ENCODE measurements around the gene GAPVD1.
"Not testable (repeated sequence)": the region's sequence is repeated elsewhere in the genome, so short reads cannot be mapped to it uniquely, and the experiment has no call there.

GAPVD1 gene

GRCh38 chr9:125312411-125312810 lies 50.8 kb downstream of the GAPVD1 start:
- no peak for DNase-seq

DNA sequence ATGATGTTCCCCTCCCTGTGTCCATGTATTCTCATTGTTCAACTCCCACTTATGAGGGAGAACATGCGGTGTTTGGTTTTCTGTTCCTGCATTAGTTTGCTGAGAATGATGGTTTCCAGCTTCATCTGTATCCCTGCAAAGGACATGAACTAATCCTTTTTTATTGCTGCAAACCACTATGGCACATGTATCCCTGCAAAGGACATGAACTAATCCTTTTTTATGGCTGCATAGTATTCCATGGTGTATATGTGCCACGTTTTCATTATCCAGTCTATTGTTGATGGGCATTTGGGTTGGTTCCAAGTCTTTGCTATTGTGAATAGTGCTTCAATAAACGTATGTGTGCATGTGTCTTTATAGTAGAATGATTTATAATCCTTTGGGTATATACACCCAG lies 54.7 kb downstream of the GAPVD1 start:
- not testable (repeated sequence) for DNase-seq

DNA sequence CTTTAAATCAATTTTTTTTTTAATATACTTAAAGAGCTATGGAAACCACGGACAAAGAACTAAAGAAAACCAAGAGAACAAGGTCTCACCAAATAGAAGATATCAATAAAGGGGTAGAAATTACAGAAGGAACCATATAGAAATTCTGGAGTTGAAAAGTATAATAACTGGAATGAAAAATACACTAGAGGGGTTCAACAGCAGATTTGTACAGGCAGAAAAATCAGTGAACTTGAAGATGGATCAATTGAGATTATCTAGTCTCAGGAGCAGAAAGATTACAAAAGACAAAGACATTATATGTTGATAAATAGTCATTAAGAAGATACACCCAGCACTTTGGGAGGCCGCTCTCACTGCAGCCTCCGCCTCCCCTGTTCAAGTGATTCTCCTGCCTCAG lies 56.1 kb downstream of the GAPVD1 start:
- DNase-seq, result no peak

DNA sequence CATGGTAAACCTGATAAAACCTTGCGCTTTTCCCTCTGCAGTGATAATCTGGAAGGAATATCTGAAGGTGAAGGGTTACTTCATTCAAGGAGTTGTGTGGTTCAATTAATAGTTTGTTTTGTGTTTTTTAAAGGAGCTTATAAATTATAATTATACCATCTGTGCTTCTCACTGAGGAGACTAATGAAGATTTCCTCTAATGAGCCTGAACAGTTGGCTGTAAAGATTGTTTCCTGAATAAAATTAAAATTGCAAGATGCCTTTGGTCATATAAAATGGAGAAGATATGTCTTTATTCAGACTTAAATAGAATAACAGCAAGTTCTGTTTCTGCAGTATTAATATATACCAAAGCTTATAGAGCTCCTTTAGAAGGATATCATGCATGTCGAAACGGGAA lies 59.9 kb downstream of the GAPVD1 start:
- DNase-seq, result no peak

- no peak for DNase-seq
Measured at GRCh38 chr9:125323615-125324014, 62.0 kb downstream of the GAPVD1 start.

GRCh38 chr9:125325826-125326225 lies 64.2 kb downstream of the GAPVD1 start:
- DNase-seq, result no peak

- no peak for DNase-seq
Measured at GRCh38 chr9:125329978-125330377, 68.4 kb downstream of the GAPVD1 start.

DNA sequence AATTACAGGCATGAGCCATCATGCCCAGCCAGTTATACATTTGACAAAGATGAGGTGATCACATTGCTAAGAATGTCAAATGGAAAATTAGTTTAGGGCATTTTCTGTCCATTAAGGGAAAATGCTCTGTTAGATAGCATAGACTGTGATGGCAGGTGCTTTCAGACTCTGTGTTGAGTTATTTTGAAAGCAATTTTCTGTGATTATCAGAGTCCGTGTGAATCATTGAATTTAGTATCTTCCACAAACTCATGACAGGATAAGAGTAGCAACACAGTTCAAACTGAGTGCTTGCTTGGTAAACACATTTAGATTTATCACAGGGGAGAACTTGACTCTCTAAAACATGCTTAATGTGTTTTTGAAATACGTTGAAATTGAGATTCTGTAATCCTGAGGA lies 69.0 kb downstream of the GAPVD1 start:
- DNase-seq, result no peak

- no peak for DNase-seq
Measured at GRCh38 chr9:125332527-125332926, 70.9 kb downstream of the GAPVD1 start.

DNA sequence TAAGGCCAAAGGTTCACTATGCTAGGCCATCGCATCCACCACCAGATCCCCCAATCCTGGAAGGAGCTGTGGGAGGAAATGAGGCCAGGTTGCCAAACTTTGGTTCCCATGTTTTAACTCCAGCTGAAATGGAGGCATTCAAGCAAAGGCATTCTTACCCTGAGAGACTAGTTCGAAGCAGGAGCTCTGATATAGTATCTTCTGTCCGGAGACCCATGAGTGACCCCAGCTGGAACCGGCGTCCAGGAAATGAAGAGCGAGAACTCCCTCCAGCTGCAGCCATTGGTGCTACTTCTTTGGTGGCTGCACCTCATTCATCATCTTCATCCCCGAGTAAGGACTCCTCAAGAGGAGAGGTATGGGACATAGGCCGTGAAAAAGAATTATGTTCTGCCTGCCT lies 75.6 kb downstream of the GAPVD1 start:
- no peak for DNase-seq

DNA sequence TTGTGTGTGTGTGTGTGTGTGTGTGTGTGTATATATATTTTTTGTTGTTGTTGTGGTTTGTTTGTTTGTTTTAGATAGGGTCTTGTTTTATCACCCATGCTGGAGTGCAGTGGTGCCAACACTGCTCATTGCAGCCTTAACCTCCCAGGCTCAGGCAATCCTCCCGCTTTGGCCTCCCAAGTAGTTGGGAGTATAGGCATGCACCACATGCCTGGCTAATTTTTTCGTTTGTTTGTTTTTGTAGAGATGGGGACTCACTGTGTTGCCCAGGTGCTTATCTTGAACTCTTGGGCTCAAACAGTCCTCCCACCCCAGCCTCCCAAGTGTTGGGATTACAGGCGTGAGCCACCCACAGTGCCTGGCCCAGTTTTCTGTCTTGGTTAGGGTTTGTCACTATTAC lies 77.3 kb downstream of the GAPVD1 start:
- DNase-seq, result no peak

DNA sequence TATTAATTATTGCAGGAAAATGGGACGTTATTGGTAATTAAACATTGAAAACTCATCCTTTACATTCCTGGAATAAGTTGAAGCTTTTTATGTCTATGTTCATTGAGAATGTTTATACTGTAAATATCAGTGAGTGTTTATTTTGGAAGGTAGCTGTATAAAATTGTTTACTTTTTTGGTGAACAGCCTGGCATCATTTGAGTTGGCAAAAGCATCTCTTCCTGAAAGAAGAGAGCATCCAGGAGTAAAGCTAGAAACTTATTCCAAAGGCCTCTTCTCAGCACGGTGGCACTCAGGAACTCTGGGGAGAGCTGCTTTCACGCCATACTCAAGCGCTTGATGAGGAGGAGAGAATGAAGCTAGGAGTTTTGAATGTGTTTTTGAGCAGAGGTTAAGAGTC lies 79.9 kb downstream of the GAPVD1 start:
- no peak for DNase-seq

DNA sequence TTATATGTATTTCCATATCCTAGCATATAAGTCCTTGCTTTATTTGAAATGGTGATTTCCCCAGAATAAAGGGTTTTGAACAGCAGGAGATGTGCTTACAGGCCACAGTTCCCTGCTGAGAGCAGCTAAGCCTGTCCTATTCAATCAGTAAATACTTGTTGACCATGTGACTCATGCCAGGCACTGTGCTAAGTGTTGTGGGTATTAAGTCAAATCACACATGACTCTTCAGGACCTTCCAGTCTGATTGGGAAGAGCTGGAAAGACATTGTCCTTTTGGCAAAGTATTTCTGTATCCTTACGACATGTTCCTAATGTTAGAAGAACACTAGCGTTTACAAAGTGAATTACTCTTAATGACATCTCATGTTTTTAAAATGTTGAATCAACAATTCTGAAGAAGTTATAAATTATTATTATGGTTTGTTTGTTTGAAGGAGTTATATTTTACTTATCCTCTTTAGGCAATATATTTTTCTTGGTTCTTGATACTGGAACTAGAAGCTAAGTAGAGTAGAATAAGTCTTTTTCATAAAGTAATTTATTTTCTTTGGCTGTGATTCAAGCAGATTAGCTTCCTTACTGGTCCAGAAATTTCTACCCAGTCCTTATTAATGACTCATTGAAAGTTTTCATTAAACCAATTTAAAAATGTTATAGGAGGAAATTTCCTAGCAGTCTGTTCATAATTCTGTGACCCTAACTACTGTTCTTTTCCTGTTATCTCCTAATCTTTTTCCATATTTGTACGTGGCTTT lies 82.1 kb downstream of the GAPVD1 start:
- no peak for DNase-seq

- no peak for DNase-seq
Measured at GRCh38 chr9:125346080-125346732, 84.6 kb downstream of the GAPVD1 start.

DNA sequence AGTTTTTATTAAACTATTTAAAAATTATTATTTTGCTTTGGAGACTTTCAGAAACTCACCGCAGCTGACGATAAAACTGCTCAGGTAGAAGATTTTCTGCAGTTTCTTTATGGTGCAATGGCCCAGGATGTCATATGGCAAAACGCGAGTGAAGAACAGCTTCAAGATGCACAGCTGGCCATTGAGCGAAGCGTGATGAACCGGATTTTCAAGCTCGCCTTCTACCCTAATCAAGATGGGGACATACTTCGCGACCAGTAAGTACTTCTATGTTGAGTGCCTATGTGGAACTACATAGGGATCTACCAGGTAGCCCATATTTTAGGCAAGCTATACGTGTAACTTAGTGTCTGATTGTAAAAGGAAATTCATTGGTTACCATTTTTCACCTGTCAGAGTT lies 94.0 kb downstream of the GAPVD1 start:
- DNase-seq, result no peak

- DNase-seq, result no peak
Measured at GRCh38 chr9:125356032-125356431, 94.4 kb downstream of the GAPVD1 start.

DNA sequence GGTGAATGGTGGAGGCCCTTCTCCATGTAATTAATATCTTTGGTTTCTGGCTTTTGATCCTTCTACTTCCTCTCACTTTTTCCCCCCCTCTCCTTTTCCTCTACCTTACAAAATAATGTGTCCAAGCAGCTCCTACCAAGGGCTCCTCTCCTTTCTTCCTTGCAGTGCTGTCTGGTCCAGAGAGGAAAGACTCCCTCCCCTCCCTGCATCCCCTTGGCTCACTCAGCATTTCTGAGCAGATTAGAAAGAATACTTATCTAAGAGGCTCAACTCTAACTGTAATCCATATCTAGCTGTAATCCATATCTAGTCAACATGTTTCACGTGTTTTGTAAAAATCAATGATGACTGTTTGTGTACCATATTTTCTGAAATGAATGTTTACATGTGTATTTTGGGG lies 97.4 kb downstream of the GAPVD1 start:
- DNase-seq, result no peak

DNA sequence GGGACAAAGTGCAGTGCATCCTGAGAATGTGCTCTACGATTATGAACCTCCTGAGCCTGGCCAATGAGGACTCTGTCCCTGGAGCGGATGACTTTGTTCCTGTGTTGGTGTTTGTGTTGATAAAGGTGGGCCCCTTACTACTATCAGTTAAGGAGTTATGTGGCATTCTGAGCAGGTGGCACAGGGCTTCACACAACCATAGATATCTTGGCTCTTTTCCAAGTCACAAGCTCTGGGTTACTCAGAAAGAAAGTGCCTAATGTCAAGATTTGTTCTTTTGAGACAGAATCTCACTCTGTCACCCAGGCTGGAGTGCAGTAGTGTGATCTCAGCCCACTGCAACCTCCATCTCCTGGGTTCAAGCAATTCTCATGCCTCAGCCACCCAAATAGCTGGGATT lies 99.0 kb downstream of the GAPVD1 start:
- DNase-seq, result no peak

DNA sequence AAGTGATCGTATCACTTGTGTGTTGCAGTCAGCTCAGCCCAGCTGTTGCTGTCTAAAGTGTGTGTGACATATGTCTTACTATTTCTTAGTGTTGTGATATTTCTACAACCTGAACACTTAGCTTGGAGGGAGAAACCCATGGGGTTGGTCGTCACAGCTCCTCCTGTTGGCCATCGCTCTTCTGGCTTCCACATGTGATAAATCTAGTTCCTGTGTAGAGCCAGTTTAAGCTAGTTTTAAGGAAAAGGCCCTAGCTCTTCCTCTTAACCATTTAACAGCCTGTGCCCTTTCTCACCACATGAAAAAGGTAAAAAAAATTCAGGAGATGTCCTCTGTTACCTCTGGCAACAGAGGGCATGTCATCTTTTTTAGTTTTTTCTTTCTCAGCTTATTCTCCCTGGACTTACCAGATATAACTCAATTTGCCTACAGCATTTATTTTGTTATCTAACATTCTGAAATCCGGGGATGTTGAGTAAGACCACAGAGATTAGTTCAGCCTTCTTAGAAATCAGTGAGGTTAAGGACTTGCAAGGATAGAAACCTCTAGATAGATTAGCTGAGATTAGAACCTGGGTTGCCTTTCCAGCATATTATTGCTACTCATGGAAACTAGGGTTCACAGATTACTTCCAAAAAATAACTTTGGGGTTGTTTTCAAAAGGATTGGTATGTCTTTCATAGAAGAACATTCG lies 100.4 kb downstream of the GAPVD1 start:
- no peak for DNase-seq

DNA sequence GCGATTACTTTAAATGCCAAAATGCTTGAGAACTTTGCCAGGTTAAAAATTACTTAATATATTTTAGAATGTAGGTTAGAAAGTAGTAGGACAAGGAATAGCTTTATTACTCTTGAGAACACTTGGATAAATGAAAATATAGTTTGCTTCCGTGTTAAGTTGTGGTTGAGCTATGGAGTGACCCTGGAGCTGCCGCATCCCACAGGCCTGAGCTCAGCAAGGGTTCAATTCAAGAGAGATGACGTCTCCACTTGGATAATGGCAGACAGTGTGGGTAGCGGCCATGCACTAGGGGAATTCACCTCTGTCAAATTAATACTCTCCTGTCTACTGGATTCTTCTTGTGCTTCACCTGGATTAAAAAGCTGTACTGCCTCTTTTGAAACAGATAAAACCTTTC lies 105.0 kb downstream of the GAPVD1 start:
- no peak for DNase-seq

- DNase-seq, result no peak
Measured at GRCh38 chr9:125370786-125371185, 109.2 kb downstream of the GAPVD1 start.

GRCh38 chr9:125372441-125373226 lies 111.0 kb downstream of the GAPVD1 start:
- DNase-seq, result no peak
